ENCODE measurements around the gene LBHD1. TPM values are rescaled to one million over a fixed set of nuclear protein-coding genes. Genes with fewer than 3 reads are reported as not detected.

The LBHD1 gene
- 10 to 100 TPM; 22.6 to 26.0 TPM for total RNA-seq

DNA sequence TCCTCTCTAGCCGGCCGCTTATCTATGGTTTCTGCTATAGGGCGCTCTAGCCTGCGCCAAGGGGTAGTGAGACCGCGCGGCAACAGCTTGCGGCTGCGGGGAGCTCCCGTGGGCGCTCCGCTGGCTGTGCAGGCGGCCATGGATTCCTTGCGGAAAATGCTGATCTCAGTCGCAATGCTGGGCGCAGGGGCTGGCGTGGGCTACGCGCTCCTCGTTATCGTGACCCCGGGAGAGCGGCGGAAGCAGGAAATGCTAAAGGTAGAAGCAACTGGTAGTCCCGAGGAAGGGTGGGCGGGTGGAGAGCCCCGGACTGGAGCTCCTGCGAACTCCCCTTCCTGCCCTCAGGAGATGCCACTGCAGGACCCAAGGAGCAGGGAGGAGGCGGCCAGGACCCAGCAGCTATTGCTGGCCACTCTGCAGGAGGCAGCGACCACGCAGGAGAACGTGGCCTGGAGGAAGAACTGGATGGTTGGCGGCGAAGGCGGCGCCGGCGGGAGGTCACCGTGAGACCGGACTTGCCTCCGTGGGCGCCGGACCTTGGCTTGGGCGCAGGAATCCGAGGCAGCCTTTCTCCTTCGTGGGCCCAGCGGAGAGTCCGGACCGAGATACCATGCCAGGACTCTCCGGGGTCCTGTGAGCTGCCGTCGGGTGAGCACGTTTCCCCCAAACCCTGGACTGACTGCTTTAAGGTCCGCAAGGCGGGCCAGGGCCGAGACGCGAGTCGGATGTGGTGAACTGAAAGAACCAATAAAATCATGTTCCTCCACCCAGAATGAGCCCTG, at the start of gene LBHD1, which contains the start of gene UQCC3:
LBHD1 (minus strand) TSS at position 660 of the 782 bp plus-strand sequence. CDS start 2,236 bp downstream, outside the sequence.
UQCC3 (plus strand) TSS at position 66 of the 782 bp plus-strand sequence; CDS start at position 139, 73 bp downstream.
- peak; percentile 79 for DNase-seq
- Mint-ChIP-seq H3K27me3 (no peaks in the 10 kb centered on the region), H3K27ac (peak within 1 kb of the TSS; percentile 95), H3K36me3 (peaks cover 65% of the 10 kb centered on the region), H3K4me3 (peak within 1 kb of the TSS; percentile 91), H3K4me1 (peaks cover 54% of the 10 kb centered on the region), H3K9me3 (no peaks in the 10 kb centered on the region)

DNA sequence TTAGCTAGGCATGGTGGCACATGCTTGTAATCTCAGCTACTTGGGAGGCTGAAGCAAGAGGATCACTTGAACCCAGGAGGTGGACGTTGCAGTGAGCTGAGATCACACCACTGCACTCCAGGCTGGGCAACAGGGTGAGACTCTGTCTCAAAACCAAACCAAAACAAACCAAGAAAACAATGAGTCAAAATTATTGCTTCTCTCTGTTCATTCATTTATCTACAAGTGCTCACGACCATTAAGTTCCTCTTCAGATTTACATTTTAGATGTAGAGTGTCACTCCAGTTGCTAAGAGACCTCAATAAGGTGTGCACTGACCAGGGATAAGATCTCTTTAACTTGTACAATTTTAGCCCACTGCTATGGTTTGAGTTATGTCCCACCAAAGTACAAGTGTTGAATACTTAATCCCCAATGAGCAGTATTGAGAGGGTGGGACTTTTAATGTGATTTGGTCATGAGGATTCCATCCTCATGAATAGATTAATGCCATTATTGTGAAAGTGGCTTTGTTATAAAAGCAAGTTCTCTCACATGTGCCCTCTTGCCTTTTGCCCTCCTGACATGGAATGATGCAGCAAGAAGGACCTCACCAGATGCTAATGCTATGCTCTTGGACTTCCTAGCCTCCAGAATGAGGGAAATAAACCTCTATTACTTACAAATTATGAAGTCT, 47.4 kb upstream of the LBHD1 start:
- Mint-ChIP-seq H3K4me3 (no peak overlapping the region), H3K27me3 (no peaks in the 10 kb centered on the region), H3K4me1 (peaks cover 47% of the 10 kb centered on the region), H3K27ac (peak overlapping the region; percentile 60), H3K9me3 (no peaks in the 10 kb centered on the region), H3K36me3 (peaks cover 60% of the 10 kb centered on the region)
- no peak for DNase-seq

DNA sequence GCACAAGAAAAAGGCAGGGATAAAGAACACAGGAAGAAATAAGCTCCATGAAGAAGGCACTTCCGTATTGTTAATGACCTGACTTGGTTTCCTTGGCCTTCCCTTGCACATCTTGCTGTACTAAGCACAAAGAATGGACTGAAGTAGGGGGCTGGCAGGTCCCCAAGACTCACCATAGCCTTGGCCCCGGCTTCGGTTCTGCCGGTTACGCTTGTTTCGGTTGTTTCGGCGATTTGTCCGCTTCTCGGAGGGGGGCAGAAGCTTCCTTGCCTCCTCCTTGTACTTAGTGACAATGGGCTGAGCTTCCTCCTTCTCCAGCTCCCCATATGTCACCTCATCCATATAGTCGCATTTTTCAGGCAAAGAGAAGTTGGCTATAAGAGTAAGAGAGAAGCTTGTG, 44.7 kb upstream of the LBHD1 start:
- Mint-ChIP-seq H3K9me3 (no peaks in the 10 kb centered on the region), H3K27me3 (no peaks in the 10 kb centered on the region), H3K4me1 (peaks cover 49% of the 10 kb centered on the region), H3K4me3 (no peak overlapping the region), H3K27ac (no peak overlapping the region), H3K36me3 (peaks cover 52% of the 10 kb centered on the region)
- DNase-seq, result no peak

DNA sequence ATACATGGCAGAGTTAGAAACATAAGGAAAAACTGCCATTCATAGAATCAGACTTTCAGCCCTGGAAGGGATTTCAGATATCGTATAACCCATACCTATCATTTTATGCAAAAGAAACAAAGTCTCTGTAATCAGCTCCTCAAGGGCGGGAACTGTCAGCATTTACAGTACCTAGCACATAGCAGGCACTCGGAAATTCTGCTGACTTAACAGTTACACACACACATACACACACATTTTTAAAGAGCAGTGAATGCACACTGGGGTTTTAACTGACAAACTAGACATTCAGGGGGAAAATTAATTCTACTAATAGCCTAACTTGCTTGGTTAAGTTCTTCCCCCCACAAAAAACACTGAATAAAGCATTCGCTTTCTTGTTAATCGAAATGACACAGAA, 44.1 kb upstream of the LBHD1 start:
- Mint-ChIP-seq H3K9me3 (no peaks in the 10 kb centered on the region), H3K27me3 (no peaks in the 10 kb centered on the region), H3K36me3 (peaks cover 48% of the 10 kb centered on the region), H3K4me1 (peaks cover 49% of the 10 kb centered on the region), H3K4me3 (no peak overlapping the region), H3K27ac (peak overlapping the region; percentile 3)
- DNase-seq, result no peak

DNA sequence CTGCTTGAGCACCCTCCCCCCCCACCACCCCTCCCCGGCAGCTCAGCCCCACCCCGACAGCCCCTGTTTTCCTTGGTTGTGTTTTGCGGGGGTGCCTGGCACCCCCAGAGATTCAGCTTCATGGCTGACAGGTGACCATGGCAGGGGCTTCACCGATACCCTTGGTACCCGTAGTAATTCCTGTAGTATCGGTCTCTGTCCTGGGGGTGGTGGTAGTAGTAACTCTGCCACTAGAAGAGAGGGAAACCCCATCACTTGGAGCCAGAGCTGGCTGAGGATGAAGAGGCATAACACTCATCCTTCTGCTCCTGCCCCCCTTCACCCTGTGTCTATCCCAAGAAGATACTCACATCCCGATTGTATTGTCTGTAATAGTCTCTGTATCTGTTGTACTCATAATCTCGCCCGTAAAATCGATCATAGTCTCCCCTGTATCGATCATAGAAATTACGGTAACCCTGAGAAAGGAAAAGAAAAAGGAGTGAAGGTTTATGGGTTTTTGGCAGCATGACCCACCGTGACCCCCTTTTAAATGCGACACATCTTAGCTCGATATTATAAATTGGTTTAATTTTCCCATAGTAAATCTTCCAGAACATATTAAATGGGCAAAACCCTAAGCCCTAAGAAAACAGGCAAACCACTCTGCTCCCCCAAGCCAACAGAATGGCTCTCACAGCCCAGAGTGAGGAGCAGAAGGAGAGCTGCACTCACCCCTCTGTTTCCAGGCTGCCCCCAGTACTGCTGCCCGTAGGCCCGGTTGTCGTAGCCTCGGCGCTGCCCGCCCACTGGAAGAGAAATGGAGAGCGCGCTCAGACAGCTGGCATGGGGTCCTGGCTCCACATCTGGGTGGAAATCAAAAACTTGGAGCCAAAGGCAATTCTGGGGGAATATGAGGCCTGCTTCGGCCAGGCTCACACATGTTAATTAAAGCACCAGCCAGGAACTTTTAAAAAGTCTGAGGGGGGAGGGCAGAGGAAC, 43.4 kb upstream of the LBHD1 start:
- peaks cover 53% of the 10 kb centered on the region for H3K36me3 Mint-ChIP-seq
- peaks cover 49% of the 10 kb centered on the region for H3K4me1 Mint-ChIP-seq
- no peaks in the 10 kb centered on the region for H3K27me3 Mint-ChIP-seq
- peak overlapping the region; percentile 34 for H3K27ac Mint-ChIP-seq
- no peak overlapping the region for H3K4me3 Mint-ChIP-seq
- DNase-seq, result no peak
- no peaks in the 10 kb centered on the region for H3K9me3 Mint-ChIP-seq

DNA sequence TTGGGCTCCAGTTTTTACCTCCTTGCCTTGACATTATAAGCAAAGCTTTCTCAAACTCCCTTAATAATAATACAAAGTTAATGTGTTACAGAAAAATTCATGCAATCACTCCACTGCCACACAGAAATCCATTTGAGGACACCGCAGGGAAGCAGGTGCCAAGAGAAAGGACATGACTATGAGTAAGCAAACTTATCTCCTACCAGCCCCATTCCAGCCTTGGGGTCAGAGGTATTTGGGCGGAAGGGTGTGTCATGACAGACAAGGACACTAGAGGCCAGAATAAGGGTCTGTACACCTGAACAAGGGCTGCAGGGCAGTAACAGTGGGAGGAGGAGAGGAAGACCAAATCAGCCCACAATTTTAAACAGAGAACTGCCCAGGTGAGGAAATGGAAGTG, 41.3 kb upstream of the LBHD1 start:
- H3K4me1 Mint-ChIP-seq, result peaks cover 56% of the 10 kb centered on the region
- H3K4me3 Mint-ChIP-seq, result no peak overlapping the region
- H3K9me3 Mint-ChIP-seq, result no peaks in the 10 kb centered on the region
- H3K27ac Mint-ChIP-seq, result peak overlapping the region; percentile 89
- H3K36me3 Mint-ChIP-seq, result peaks cover 54% of the 10 kb centered on the region
- H3K27me3 Mint-ChIP-seq, result no peaks in the 10 kb centered on the region
- DNase-seq, result no peak

DNA sequence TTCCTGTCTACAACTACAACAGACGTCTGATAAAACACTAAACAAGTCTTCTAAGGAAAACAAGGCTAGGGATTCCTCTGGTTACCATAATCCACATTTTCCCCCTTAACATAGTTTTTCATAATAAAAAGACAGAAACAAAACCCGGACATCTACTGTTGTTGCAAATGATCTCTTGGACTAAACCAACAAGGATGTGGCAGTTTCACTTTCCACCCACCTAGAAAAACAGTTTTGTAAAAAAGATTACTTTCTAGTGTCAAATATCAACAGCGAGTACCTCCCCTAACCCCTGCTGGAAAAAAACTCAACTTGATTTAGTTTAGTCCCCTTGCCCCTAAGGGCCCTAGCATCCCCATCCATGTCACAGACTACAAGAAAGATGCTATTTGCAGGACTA, 40.8 kb upstream of the LBHD1 start:
- H3K27ac Mint-ChIP-seq, result peak overlapping the region; percentile 89
- peaks cover 57% of the 10 kb centered on the region for H3K4me1 Mint-ChIP-seq
- no peaks in the 10 kb centered on the region for H3K27me3 Mint-ChIP-seq
- H3K9me3 Mint-ChIP-seq, result no peaks in the 10 kb centered on the region
- peaks cover 49% of the 10 kb centered on the region for H3K36me3 Mint-ChIP-seq
- peak overlapping the region; percentile 5 for H3K4me3 Mint-ChIP-seq
- no peak for DNase-seq

DNA sequence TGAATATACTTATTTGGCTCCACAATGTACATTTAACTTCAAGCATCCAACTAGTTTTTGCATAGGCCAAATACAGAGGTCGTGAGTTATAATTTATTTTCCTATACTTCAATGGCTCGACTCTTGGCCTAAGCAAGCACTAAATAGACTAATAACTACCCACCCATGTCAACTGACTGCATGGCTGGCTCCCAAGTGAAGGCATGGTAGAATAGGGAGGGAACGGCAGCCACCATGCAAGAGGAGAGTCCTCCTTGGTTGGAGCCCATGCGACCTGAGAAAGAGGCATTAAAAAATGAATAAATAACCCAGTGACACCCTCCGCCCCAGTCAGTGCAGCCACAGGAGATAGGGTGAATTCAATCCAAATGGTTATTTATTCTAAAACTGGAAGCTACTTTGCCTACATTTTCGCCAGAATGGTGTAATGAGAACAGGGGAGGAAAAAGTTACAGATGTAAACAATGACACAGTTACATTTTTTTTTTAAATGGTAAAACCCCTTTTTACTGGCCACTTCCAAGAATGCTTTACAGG, 40.3 kb upstream of the LBHD1 start:
- Mint-ChIP-seq H3K27me3 (no peaks in the 10 kb centered on the region), H3K4me3 (no peak overlapping the region), H3K4me1 (peaks cover 62% of the 10 kb centered on the region), H3K36me3 (peaks cover 50% of the 10 kb centered on the region), H3K9me3 (no peaks in the 10 kb centered on the region), H3K27ac (peak overlapping the region; percentile 89)
- no peak for DNase-seq

DNA sequence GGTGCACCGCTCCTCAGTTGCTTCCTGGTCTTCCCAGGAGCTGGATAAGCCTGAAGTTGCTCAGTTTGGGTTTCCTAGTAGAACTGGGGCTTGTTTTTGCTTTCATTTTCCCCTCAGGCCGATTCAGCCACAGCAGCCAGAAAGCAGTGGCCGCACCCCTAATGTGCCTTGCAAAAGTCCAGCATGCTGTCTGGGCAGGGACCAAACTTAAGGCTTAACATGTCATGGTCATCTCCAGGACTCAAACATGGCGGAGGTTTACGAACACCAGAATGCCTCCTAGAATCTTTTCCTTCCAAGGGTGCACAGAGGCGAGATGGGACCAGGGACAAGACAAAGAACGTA, 37.9 kb upstream of the LBHD1 start:
- H3K4me3 Mint-ChIP-seq, result peak overlapping the region; percentile 94
- peak; percentile 16 for DNase-seq
- H3K9me3 Mint-ChIP-seq, result no peaks in the 10 kb centered on the region
- no peaks in the 10 kb centered on the region for H3K27me3 Mint-ChIP-seq
- peaks cover 45% of the 10 kb centered on the region for H3K36me3 Mint-ChIP-seq
- peak overlapping the region; percentile 98 for H3K27ac Mint-ChIP-seq
- H3K4me1 Mint-ChIP-seq, result peaks cover 66% of the 10 kb centered on the region

DNA sequence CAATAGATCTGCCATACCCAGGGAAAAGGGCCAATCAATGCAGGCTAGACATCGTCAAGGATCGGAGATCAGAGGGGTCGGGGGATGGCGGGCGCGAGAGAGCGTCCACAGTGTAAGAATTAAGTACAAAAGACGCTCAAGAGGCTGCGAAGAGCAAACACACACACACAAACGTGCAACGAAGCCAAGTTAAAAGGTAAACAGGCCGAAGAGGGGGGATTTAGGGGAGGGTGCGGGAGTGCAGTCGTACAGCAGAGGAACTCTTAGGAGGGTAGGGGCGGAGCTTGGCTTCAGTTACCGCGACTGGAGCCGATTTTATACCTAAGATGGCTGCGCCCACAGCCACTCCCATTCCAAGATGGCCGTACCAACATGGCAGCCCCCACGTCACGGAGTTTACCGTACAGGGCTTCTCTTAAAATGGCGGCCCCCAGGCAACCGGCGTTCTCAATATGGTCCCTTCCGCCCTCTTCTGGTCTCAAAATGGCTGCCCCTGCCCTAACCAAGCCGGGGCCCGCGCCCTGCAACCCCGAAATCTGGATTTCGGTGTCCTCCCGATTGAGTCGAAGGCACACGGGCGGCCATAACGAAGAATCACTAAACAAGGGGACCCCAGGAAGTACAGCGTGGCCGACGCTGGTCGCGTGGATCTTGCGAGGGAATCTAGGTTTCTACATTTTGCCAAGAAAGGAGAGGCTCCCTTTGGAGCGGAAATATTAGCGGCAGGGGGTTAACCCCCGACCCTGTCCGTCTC, 37.4 kb upstream of the LBHD1 start:
- Mint-ChIP-seq H3K4me1 (peaks cover 62% of the 10 kb centered on the region), H3K4me3 (peak overlapping the region; percentile 94), H3K9me3 (no peaks in the 10 kb centered on the region), H3K27me3 (no peaks in the 10 kb centered on the region), H3K36me3 (peaks cover 46% of the 10 kb centered on the region), H3K27ac (peak overlapping the region; percentile 98)
- DNase-seq, result peak; percentile 93

DNA sequence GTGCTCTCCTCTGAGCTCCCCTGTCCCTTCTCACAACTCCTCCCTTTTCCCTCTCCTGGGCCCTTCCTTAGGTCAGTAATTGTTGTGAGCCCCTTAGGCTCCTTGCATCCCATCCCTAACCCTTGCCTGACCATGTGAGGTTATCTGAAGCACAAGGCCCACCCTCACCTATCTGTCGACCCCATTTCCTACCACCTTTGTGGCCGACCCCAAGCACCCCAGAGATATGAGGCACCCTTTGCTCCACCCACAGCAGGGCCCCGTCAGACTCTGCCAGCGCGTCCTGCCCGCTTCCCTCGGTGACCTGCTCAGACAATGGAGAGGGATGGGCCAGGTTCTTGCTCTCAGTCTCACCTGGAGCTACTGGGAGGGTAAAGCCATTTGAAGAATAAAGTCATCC, 36.7 kb upstream of the LBHD1 start:
- peaks cover 41% of the 10 kb centered on the region for H3K36me3 Mint-ChIP-seq
- H3K27ac Mint-ChIP-seq, result peak overlapping the region; percentile 98
- H3K9me3 Mint-ChIP-seq, result no peaks in the 10 kb centered on the region
- H3K4me1 Mint-ChIP-seq, result peaks cover 57% of the 10 kb centered on the region
- DNase-seq, result peak; percentile 56
- peak overlapping the region; percentile 94 for H3K4me3 Mint-ChIP-seq
- H3K27me3 Mint-ChIP-seq, result no peaks in the 10 kb centered on the region

DNA sequence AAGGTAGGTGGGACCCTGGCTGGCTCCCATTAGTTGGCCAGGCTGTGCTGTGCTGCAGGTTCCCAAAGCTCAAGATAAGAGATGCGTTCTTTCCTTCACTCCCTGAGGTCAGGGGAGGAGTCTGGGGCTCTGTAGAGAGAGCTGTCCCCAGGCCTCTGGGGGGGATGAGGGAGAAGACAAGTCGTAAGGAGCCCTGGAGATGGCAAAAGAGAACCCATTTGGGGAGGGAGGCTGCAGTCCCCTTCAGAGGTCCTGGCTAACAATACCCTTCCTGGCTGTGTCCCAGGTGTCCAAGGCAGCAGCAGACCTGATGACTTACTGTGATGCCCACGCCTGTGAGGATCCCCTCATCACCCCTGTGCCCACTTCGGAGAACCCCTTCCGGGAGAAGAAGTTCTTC, 36.3 kb upstream of the LBHD1 start:
- H3K27me3 Mint-ChIP-seq, result no peaks in the 10 kb centered on the region
- no peaks in the 10 kb centered on the region for H3K9me3 Mint-ChIP-seq
- peak overlapping the region; percentile 94 for H3K4me3 Mint-ChIP-seq
- peaks cover 39% of the 10 kb centered on the region for H3K36me3 Mint-ChIP-seq
- peaks cover 53% of the 10 kb centered on the region for H3K4me1 Mint-ChIP-seq
- peak overlapping the region; percentile 98 for H3K27ac Mint-ChIP-seq
- DNase-seq, result no peak

DNA sequence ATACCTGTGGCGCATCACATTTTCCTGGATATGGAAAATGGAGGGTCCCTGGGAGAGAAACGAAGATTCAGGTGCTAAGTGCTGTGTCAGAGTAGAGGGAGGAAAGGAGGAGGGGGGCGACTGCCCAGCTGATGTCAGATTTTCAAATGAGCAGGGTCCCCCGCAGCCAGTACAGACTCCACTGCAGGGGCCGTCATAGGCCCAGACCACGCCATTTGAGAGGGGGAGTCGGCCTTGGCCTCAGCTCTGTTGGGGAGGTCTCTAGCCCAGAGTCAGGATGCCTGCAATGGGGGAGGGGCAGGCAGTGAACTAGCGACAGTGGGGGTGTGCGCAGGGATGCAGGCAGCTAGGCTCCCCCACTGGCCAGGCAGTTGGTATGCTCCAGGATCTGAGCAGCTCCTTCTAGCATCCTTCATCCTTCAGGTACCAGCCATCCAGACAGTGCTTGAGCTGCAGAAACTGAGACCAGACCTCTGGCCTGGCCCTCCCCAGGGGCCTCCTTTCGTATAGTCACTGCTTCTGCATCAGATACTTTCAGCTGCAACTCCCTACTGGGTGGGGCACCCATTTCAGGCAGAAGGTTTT, 35.3 kb upstream of the LBHD1 start, which contains the start of the genes BSCL2 and GNG3:
BSCL2 (minus strand) TSS at position 148 of the 585 bp plus-strand sequence. CDS start 229 bp downstream, outside the sequence.
GNG3 (plus strand) TSS at position 400 of the 585 bp plus-strand sequence. CDS start 620 bp downstream, outside the sequence.
- Mint-ChIP-seq H3K36me3 (peaks cover 36% of the 10 kb centered on the region), H3K4me1 (peaks cover 43% of the 10 kb centered on the region), H3K27ac (peak within 1 kb of the TSS; percentile 98), H3K9me3 (no peaks in the 10 kb centered on the region), H3K4me3 (peak within 1 kb of the TSS; percentile 94), H3K27me3 (no peaks in the 10 kb centered on the region)
- DNase-seq, result no peak

All from activated naive CD8-positive, alpha-beta T cell treated with anti-CD3 and anti-CD28 coated beads for 36 hours (primary cell).